AG04450 (cell line): ENCODE results near the gene AQP12B. TPM values are rescaled to one million over a fixed set of nuclear protein-coding genes. Genes with fewer than 3 reads are reported as not detected.

Experiments
- CTCF ChIA-PET: fragments of 300-600, 350-600 bp; formaldehyde crosslinking; extraction: SDS; loops from one replicate; lab custom pipeline; 2022; ENCODE audit warnings: antibody characterized with exemption, inconsistent platforms; lab: Charles Lee
- POLR2A ChIA-PET: fragments of 350-600 bp; formaldehyde crosslinking; extraction: SDS; loops from one replicate; lab custom pipeline; 2021; ENCODE audit warnings: antibody characterized with exemption, inconsistent platforms; lab: Yijun Ruan, JAX
- DNase-seq: peaks from one replicate; pipeline ENCODE4 v3.0.0-alpha.2; 2011; ENCODE audit warnings: low read depth, low spot score
- H3K27ac ChIP-seq: one replicate; pipeline ENCODE4 v1.5.1; 2012; ENCODE audit warnings: low read depth, low read length, control low read depth
- H3K27me3 ChIP-seq: one replicate; pipeline ENCODE4 v1.6.0; 2012; ENCODE audit warnings: low read length; ENCODE audit not compliant: control insufficient read depth, insufficient read depth
- H3K4me3 ChIP-seq: 2 replicates; pipeline ENCODE4 v1.5.1; 2011; ENCODE audit warnings: mild to moderate bottlenecking, low read depth, low read length, control low read depth
- H3K9me3 ChIP-seq: 2 replicates; pipeline ENCODE4 v1.5.1; 2012; ENCODE audit warnings: low read length; ENCODE audit not compliant: control insufficient read depth, insufficient read depth
- CTCF ChIP-seq: IDR thresholded peaks from 2 replicates; pipeline ENCODE4 v1.5.1; 2011; ENCODE audit warnings: low read depth, low read length, control low read depth, inconsistent platforms
- polyA plus RNA-seq: library from polyadenylated mRNA; depleted of rRNA; stranded (reverse); fragments of >200 nt; gene quantifications from 2 replicates; pipeline ENCODE4 v1.2.3, GENCODE V29; 2011

The AQP12B gene
- polyA plus RNA-seq, 1 experiment: not detected

GRCh38 chr2:240646176-240646899 is 36.3 kb downstream of the AQP12B start:
- no peaks in the 10 kb centered on the region; the same call in 1 of the 2 replicates for H3K9me3 ChIP-seq
- no peak overlapping the region for H3K27ac ChIP-seq
- H3K27me3 ChIP-seq: peaks cover 43% of the 10 kb centered on the region
- DNase-seq: no peak
- ChIA-PET POLR2A (no interaction called here), CTCF (no interaction called here)
- H3K4me3 ChIP-seq: no peak overlapping the region
- no peak for TF ChIP-seq CTCF

- no peak overlapping the region for H3K4me3 ChIP-seq
- peaks cover 2% of the 10 kb centered on the region; the same call in 1 of the 2 replicates for H3K9me3 ChIP-seq
- DNase-seq: no peak
- CTCF ChIA-PET: no interaction called here
- TF ChIP-seq CTCF: no peak
- POLR2A ChIA-PET: no interaction called here
- H3K27me3 ChIP-seq: peaks cover 39% of the 10 kb centered on the region
- no peak overlapping the region for H3K27ac ChIP-seq
These were observed 36.9 kb downstream of the AQP12B start for GRCh38 chr2:240645801-240646175.

GRCh38 chr2:240645346-240645745 is 37.3 kb downstream of the AQP12B start:
- Histone ChIP-seq H3K27me3 (peaks cover 39% of the 10 kb centered on the region), H3K27ac (no peak overlapping the region), H3K4me3 (no peak overlapping the region), H3K9me3 (peaks cover 2% of the 10 kb centered on the region; the same call in 1 of the 2 replicates)
- POLR2A ChIA-PET: no interaction called here
- no peak for TF ChIP-seq CTCF
- CTCF ChIA-PET: no interaction called here
- DNase-seq: no peak

GRCh38 chr2:240644859-240645301 is 37.8 kb downstream of the AQP12B start:
- DNase-seq: no peak
- peaks cover 2% of the 10 kb centered on the region; the same call in 1 of the 2 replicates for H3K9me3 ChIP-seq
- ChIA-PET POLR2A (no interaction called here), CTCF (no interaction called here)
- TF ChIP-seq CTCF: no peak
- no peak overlapping the region for H3K27ac ChIP-seq
- H3K4me3 ChIP-seq: no peak overlapping the region
- H3K27me3 ChIP-seq: peaks cover 39% of the 10 kb centered on the region

- POLR2A ChIA-PET: no interaction called here
- TF ChIP-seq CTCF: no peak
- H3K27me3 ChIP-seq: peaks cover 35% of the 10 kb centered on the region
- peaks cover 5% of the 10 kb centered on the region; the same call in 1 of the 2 replicates for H3K9me3 ChIP-seq
- no peak for DNase-seq
- no peak overlapping the region for H3K4me3 ChIP-seq
- CTCF ChIA-PET: no interaction called here
- no peak overlapping the region for H3K27ac ChIP-seq
These were observed 38.5 kb downstream of the AQP12B start for GRCh38 chr2:240644171-240644651.
